Stimulated activated CD8-positive, alpha-beta memory T cell treated with anti-CD3 and anti-CD28 coated beads, Interleukin-12 subunit alpha, Interleukin-12 subunit beta, amount 100 ng/mL, for 4 hours (primary cell): Measurements from ENCODE around the gene SLC25A53.
"Not testable (repeated sequence)": the region's sequence is repeated elsewhere in the genome, so short reads cannot be mapped to it uniquely, and the experiment has no call there.

Experiments
- DNase-seq: peaks from one replicate; pipeline ENCODE4 v3.0.0-alpha.2; 2020; ENCODE audit warnings: low read depth

SLC25A53 gene

DNA sequence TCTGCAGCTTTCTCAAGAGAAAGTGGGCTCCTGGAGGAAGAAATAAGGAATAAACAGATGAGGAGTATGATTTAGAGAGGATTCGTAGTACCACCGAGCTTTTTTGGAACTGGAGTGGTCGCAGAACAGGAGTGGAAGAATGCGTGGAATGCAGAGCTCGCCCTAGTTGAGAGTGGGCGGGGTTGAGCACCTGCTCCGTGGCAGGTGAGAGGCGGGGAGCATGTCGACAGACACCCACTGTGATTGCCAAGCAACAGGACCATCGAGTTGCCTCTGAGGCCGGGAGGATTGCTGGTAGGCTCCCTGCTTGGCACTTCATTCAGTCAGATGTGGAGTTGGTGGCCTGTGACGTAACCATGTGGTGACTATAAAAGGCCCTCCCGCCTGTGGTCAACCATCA, 101.9 kb downstream of the SLC25A53 start:
- not testable (repeated sequence) for DNase-seq
